Suprapubic skin (tissue), 4 donors: ENCODE results near the gene TBC1D21. TPM values are rescaled to one million over a fixed set of nuclear protein-coding genes. Genes with fewer than 3 reads are reported as not detected.
A peak's percentile ranks its signal among the peaks of the same experiment; 100 is the strongest.

Experiments
- DNase-seq, 2 donors: peaks; one replicate each; pipeline ENCODE4 v3.0.0-alpha.2; 2019; ENCODE audit warnings: low spot score in 2 of 2
- H3K27ac ChIP-seq: fragments of 200-600 bp; sonication (generic); one replicate; pipeline ENCODE4 v1.5.1; 2019
- H3K27me3 ChIP-seq: fragments of 200-600 bp; sonication (generic); one replicate; pipeline ENCODE4 v1.5.1; 2019
- H3K36me3 ChIP-seq: fragments of 200-600 bp; sonication (generic); one replicate; pipeline ENCODE4 v1.5.1; 2019
- H3K4me1 ChIP-seq: fragments of 200-600 bp; sonication (generic); one replicate; pipeline ENCODE4 v1.5.1; 2019
- H3K4me3 ChIP-seq: fragments of 200-600 bp; sonication (generic); one replicate; pipeline ENCODE4 v1.5.1; 2019; ENCODE audit warnings: mild to moderate bottlenecking
- H3K9me3 ChIP-seq: fragments of 200-600 bp; sonication (generic); one replicate; pipeline ENCODE4 v1.5.1; 2019
- EP300 ChIP-seq: sonication (generic); formaldehyde crosslinking; IDR thresholded peaks from one replicate; pipeline ENCODE4 v1.6.1; 2017; ENCODE audit warnings: antibody characterized with exemption
- POLR2A ChIP-seq, 2 donors: fragments of 450-650 bp; IDR thresholded peaks; one replicate each; pipeline ENCODE4 v1.6.1; 2017; ENCODE audit warnings: antibody characterized with exemption in 2 of 2, mild to moderate bottlenecking in 2 of 2, moderate library complexity in 2 of 2
- POLR2AphosphoS5 ChIP-seq, 3 donors: sonication (generic); formaldehyde crosslinking; IDR thresholded peaks; one replicate each; pipeline ENCODE4 v1.6.1; 2017; ENCODE audit warnings: antibody characterized with exemption in 3 of 3
- WGBS: methylation state at CpG from one replicate; pipeline ENCODE4 v1.1.5; 2018; 5-methylcytosine and 5-hydroxymethylcytosine counted together
- total RNA-seq, 4 donors: library from RNA; depleted of rRNA; stranded (reverse); fragments of >200 nt; gene quantifications; one replicate each; pipeline ENCODE4 v1.1.0, GENCODE V29; 2016
- TF ChIP-seq, protein P1 (sequence below), 2 donors: fragments of 200-600 bp in 1 of 2; fragments of 450-650 bp in 1 of 2; sonication (generic) in 1 of 2; IDR thresholded peaks; one replicate each; pipeline ENCODE4 v1.5.1; 2016 to 2019; ENCODE audit warnings: antibody characterized with exemption in 2 of 2, mild to moderate bottlenecking in 1 of 2, moderate library complexity in 1 of 2

The TBC1D21 gene
- total RNA-seq, 4 donors from 2014 or later, result not detected

DNA sequence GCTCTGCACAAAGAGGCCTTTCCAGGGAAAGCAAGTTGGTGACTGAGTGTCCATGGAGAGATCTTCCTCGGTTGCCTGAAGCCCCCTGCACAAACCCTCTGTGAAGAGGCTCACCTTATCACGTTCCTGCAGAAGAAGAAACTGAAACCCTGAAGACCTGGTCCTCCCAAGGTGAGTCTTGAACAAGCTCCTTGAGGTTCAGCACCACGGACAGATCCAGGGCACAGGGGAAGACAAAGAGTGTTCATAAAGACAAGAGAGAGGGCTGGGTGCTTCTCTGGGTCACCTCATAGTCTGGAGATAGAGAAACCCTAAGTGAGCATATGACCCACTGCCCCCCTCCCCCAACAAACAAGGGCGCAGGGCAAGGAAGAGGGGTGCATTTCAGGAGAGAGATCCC, 21.7 kb upstream of the TBC1D21 start:
- Histone ChIP-seq H3K27me3 (peaks cover 24% of the 10 kb centered on the region), H3K36me3 (no peaks in the 10 kb centered on the region), H3K4me1 (no peaks in the 10 kb centered on the region), H3K9me3 (no peaks in the 10 kb centered on the region), H3K4me3 (no peak overlapping the region), H3K27ac (no peak overlapping the region)
- DNase-seq, result peak in 1 of 2 donors; percentile 28
- TF ChIP-seq POLR2A (IDR thresholded peaks at IDR 0.05), result no peak
- TF ChIP-seq EP300, result no peak
- TF ChIP-seq, protein P1, sequence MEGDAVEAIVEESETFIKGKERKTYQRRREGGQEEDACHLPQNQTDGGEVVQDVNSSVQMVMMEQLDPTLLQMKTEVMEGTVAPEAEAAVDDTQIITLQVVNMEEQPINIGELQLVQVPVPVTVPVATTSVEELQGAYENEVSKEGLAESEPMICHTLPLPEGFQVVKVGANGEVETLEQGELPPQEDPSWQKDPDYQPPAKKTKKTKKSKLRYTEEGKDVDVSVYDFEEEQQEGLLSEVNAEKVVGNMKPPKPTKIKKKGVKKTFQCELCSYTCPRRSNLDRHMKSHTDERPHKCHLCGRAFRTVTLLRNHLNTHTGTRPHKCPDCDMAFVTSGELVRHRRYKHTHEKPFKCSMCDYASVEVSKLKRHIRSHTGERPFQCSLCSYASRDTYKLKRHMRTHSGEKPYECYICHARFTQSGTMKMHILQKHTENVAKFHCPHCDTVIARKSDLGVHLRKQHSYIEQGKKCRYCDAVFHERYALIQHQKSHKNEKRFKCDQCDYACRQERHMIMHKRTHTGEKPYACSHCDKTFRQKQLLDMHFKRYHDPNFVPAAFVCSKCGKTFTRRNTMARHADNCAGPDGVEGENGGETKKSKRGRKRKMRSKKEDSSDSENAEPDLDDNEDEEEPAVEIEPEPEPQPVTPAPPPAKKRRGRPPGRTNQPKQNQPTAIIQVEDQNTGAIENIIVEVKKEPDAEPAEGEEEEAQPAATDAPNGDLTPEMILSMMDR (IDR thresholded peaks at IDR 0.05), result no peak
- no peak for TF ChIP-seq POLR2AphosphoS5 (IDR thresholded peaks at IDR 0.05)
- WGBS, result 2% methylated on average over 4 of the region's 4 CpGs

DNA sequence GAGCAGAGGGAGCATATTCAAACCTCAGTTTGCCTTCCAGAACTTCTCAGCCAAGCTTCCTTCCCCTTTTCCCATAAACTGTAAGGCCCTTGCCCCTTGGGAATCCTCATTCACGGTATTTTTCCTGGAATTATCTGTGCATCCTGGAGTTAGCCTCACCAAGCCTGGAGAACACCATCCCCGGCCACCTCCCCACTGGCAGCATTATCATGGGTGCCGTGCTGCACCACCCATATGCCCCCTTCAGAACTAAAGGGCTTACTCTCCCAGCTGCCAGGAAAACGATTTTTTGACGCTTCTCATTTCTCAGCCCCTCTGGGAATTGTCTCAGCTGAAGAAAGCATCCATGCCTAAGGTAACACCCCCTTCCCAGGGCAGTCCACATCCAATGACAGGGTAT, 20.9 kb upstream of the TBC1D21 start:
- TF ChIP-seq, protein P1 (IDR thresholded peaks at IDR 0.05), result no peak
- TF ChIP-seq POLR2A (IDR thresholded peaks at IDR 0.05) (no peak), EP300 (no peak), POLR2AphosphoS5 (IDR thresholded peaks at IDR 0.05) (no peak)
- Histone ChIP-seq H3K9me3 (no peaks in the 10 kb centered on the region), H3K4me1 (no peaks in the 10 kb centered on the region), H3K4me3 (no peak overlapping the region), H3K36me3 (no peaks in the 10 kb centered on the region), H3K27ac (no peak overlapping the region), H3K27me3 (peaks cover 32% of the 10 kb centered on the region)
- DNase-seq, result no peak
- 75% methylated on average over 5 of the region's 5 CpGs for WGBS

DNA sequence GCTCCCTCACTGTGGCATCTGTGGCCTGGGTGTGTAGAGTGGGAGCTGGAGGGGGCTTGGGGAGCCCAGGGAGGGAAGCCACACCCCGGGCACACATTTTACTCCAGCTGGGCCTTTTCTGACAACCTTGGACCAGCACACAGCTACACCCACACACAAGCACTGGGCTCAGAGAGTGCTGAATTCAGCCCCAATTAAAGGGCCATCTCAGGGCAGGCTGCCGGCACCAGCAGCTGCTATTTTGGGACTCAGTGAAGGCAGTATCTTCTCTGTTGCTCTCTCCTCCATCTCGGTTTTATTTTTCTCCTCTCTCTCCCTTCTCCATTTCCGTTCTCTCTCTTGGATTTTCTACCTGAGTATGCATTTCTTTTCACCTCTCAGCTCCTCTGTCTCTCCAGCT, 19.1 kb upstream of the TBC1D21 start:
- H3K27me3 ChIP-seq, result peaks cover 39% of the 10 kb centered on the region
- TF ChIP-seq, protein P1 (IDR thresholded peaks at IDR 0.05), result no peak
- no peak for TF ChIP-seq POLR2AphosphoS5 (IDR thresholded peaks at IDR 0.05)
- no peak for TF ChIP-seq POLR2A (IDR thresholded peaks at IDR 0.05)
- TF ChIP-seq EP300, result no peak
- no peaks in the 10 kb centered on the region for H3K36me3 ChIP-seq
- WGBS, result 67% methylated on average over 4 of the region's 4 CpGs
- no peak overlapping the region for H3K4me3 ChIP-seq
- H3K9me3 ChIP-seq, result no peaks in the 10 kb centered on the region
- no peak overlapping the region for H3K27ac ChIP-seq
- peak in 1 of 2 donors; percentile 15 for DNase-seq
- no peaks in the 10 kb centered on the region for H3K4me1 ChIP-seq

DNA sequence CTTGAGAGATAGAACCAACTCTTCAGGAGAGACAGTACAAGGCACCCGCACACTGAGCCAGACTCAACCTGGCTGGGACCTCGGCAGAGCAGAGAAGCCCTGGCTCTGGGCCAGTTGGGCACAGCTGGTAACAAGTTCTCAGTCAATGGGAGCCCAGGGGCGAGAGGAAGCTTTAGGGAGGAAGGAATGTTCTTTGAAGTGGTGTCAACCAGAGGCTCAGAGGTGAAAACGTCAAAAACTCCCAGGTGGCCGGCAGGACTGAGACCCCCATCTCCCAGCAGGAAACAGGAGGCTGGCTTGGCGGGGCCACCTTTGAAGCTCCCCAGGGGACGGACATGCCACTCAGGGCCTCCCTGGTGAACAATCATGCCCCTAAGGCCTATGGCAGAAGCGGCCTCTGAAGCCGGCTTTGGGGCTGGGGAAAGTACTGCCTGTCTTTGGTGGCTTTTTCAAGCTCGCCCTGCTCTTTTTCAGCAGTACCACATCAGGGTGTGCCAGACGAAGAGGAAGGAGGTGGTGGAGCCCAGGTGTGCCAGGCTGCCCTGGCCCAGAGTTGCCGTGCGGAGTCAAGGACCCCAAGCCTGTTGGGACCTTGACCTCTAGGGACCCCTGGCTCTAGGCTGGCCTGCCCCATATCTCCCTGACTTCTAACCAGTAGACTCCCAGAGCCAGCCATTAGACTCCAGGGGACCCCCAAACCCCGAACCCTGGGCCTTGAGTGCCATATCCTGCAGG, 16.7 kb upstream of the TBC1D21 start:
- H3K27me3 ChIP-seq, result peaks cover 49% of the 10 kb centered on the region
- no peak overlapping the region for H3K4me3 ChIP-seq
- H3K4me1 ChIP-seq, result no peaks in the 10 kb centered on the region
- H3K9me3 ChIP-seq, result no peaks in the 10 kb centered on the region
- TF ChIP-seq EP300 (no peak), POLR2A (IDR thresholded peaks at IDR 0.05) (no peak), POLR2AphosphoS5 (IDR thresholded peaks at IDR 0.05) (no peak)
- TF ChIP-seq, protein P1 (IDR thresholded peaks at IDR 0.05), result no peak
- H3K36me3 ChIP-seq, result no peaks in the 10 kb centered on the region
- WGBS, result 39% methylated on average over 13 of the region's 14 CpGs
- peak in 1 of 2 donors; percentile 22 for DNase-seq
- no peak overlapping the region for H3K27ac ChIP-seq

DNA sequence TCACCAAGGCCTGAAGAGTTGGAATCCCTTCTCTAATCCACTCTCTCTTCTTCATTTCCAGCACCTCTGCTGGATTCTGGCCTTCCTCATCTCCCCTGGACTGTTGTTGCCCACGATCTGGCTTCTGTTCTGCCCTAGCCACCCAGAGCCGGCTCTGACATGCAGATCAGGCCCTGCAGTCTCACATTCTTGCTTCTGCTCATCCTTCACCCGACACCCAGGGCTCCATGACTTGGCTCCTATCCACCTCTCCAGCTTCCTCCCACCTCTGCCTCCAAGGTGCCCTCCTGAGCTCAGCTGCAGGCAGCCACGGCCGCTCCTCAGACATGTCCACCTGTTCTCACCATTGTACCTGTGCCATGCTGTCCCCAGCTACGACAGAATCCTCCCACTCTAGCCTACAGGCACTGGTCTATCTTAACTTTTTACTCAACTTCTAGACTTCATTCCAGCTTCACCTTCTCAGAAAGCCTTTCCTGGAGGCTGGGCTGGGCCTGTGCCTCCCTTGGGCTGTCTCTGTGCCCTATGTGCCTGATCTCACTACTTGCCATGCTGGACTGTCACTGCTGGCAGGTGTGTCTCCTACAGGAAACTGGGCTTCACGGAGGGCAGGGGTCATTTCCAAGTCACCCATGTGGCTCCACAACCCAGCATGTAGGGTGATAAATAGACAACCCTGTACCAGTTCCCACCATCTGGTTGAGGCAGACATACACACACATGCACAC, 16.0 kb upstream of the TBC1D21 start:
- Histone ChIP-seq H3K4me1 (no peaks in the 10 kb centered on the region), H3K27ac (no peak overlapping the region), H3K4me3 (no peak overlapping the region), H3K27me3 (peaks cover 51% of the 10 kb centered on the region), H3K36me3 (no peaks in the 10 kb centered on the region), H3K9me3 (no peaks in the 10 kb centered on the region)
- WGBS, result 49% methylated on average over 6 of the region's 7 CpGs
- TF ChIP-seq EP300 (no peak), POLR2A (IDR thresholded peaks at IDR 0.05) (no peak), POLR2AphosphoS5 (IDR thresholded peaks at IDR 0.05) (no peak)
- TF ChIP-seq, protein P1 (IDR thresholded peaks at IDR 0.05), result no peak
- DNase-seq, result peak in 1 of 2 donors; percentile 18
